Neural progenitor cell (in vitro differentiated cells): Measurements from ENCODE around the gene IGFBP4. TPM values are rescaled to one million over a fixed set of nuclear protein-coding genes. Genes with fewer than 3 reads are reported as not detected.

Source experiments
- DNase-seq: peaks from one replicate; pipeline ENCODE4 v3.0.0-alpha.2; 2016; ENCODE audit warnings: low spot score
- H2AFZ ChIP-seq: fragments of 200-600 bp; sonication (generic); replicated peaks from 2 replicates; pipeline ENCODE4 v1.6.1; 2016; ENCODE audit warnings: antibody characterized with exemption
- H3F3A ChIP-seq: fragments of 200-600 bp; sonication (generic); 2 replicates; pipeline ENCODE4 v1.6.1; 2016; ENCODE audit warnings: antibody characterized with exemption, low read depth
- H3K27ac ChIP-seq: fragments of 200-600 bp; sonication (generic); 2 replicates; pipeline ENCODE4 v1.5.1; 2016; ENCODE audit warnings: mild to moderate bottlenecking
- H3K27me3 ChIP-seq: fragments of 200-600 bp; sonication (generic); 2 replicates; pipeline ENCODE4 v1.6.1; 2016; ENCODE audit warnings: mild to moderate bottlenecking, moderate library complexity
- H3K36me3 ChIP-seq: fragments of 200-600 bp; sonication (generic); 2 replicates; pipeline ENCODE4 v1.5.1; 2016
- H3K4me1 ChIP-seq: fragments of 200-600 bp; sonication (generic); 2 replicates; pipeline ENCODE4 v1.6.1; 2016; ENCODE audit warnings: mixed run types
- H3K4me2 ChIP-seq: fragments of 200-600 bp; sonication (generic); 2 replicates; pipeline ENCODE4 v1.6.1; 2016
- H3K4me3 ChIP-seq: fragments of 200-600 bp; sonication (generic); 2 replicates; pipeline ENCODE4 v1.5.1; 2016
- H3K79me2 ChIP-seq: fragments of 200-600 bp; sonication (generic); 2 replicates; pipeline ENCODE4 v1.6.1; 2016; ENCODE audit warnings: low read depth
- H3K9ac ChIP-seq: fragments of 200-600 bp; sonication (generic); 2 replicates; pipeline ENCODE4 v1.6.1; 2016
- H3K9me3 ChIP-seq: fragments of 200-600 bp; sonication (generic); 2 replicates; pipeline ENCODE4 v1.5.1; 2016; ENCODE audit warnings: low read depth
- H4K20me1 ChIP-seq: fragments of 200-600 bp; sonication (generic); 2 replicates; pipeline ENCODE4 v1.6.1; 2016; ENCODE audit warnings: low read depth
- H3K27ac Mint-ChIP-seq: 3 replicates; pipeline ENCODE4 v1.8.0; 2021; ENCODE audit warnings: mixed read lengths
- H3K27me3 Mint-ChIP-seq: 2 replicates; pipeline ENCODE4 v1.8.0; 2022; ENCODE audit warnings: low read depth, mild to moderate bottlenecking, inconsistent platforms, moderate library complexity, mixed read lengths; ENCODE audit not compliant: insufficient read depth
- H3K36me3 Mint-ChIP-seq: 3 replicates; pipeline ENCODE4 v1.8.0; 2021; ENCODE audit warnings: mixed read lengths
- H3K4me1 Mint-ChIP-seq: 3 replicates; pipeline ENCODE4 v1.8.0; 2021; ENCODE audit warnings: mixed read lengths
- H3K4me3 Mint-ChIP-seq: 3 replicates; pipeline ENCODE4 v1.8.0; 2021; ENCODE audit warnings: mild to moderate bottlenecking, moderate library complexity, mixed read lengths
- H3K9me3 Mint-ChIP-seq: 3 replicates; pipeline ENCODE4 v1.8.0; 2020; ENCODE audit warnings: mixed read lengths
- CTCF ChIP-seq: fragments of 200-600 bp; sonication (generic); IDR thresholded peaks from 2 replicates; pipeline ENCODE4 v1.5.1; 2017; ENCODE audit warnings: antibody characterized with exemption, mild to moderate bottlenecking
- EZH2 ChIP-seq: fragments of 200-600 bp; sonication (generic); IDR thresholded peaks from 2 replicates; pipeline ENCODE4 v1.6.1; 2017; ENCODE audit warnings: antibody characterized with exemption, mild to moderate bottlenecking, moderate library complexity
- EZH2phosphoT487 ChIP-seq: fragments of 200-600 bp; sonication (generic); IDR thresholded peaks from 2 replicates; pipeline ENCODE4 v1.6.1; 2017; ENCODE audit warnings: antibody characterized with exemption
- total RNA-seq: library from RNA; depleted of rRNA; stranded (reverse); fragments of >200 nt; gene quantifications from 2 replicates; pipeline ENCODE4 v1.2.3, GENCODE V29; 2015; ENCODE audit warnings: low replicate concordance

Gene IGFBP4
- total RNA-seq, 1 donor from 2014 or later: 14.4 TPM

GRCh38 chr17:40447806-40448205 lies 4.6 kb downstream of the IGFBP4 start:
- no peaks in the 10 kb centered on the region for H3K27me3 ChIP-seq
- H3F3A ChIP-seq: peaks cover 9% of the 10 kb centered on the region
- H4K20me1 ChIP-seq: no peaks in the 10 kb centered on the region
- no peak overlapping the region for H3K27ac ChIP-seq
- peaks cover 27% of the 10 kb centered on the region for H3K4me1 Mint-ChIP-seq
- H3K9me3 Mint-ChIP-seq: no peaks in the 10 kb centered on the region
- H2AFZ ChIP-seq: no peak overlapping the region
- DNase-seq: no peak
- no peak overlapping the region for H3K27ac Mint-ChIP-seq
- peaks cover 11% of the 10 kb centered on the region for H3K4me1 ChIP-seq
- TF ChIP-seq CTCF: no peak
- no peak for TF ChIP-seq EZH2
- TF ChIP-seq EZH2phosphoT487: no peak
- no peaks in the 10 kb centered on the region for H3K9me3 ChIP-seq
- H3K36me3 Mint-ChIP-seq: no peaks in the 10 kb centered on the region
- H3K27me3 Mint-ChIP-seq: peaks cover 5% of the 10 kb centered on the region
- H3K4me3 Mint-ChIP-seq: no peak overlapping the region
- no peak overlapping the region for H3K4me3 ChIP-seq
- no peak overlapping the region for H3K4me2 ChIP-seq
- no peak overlapping the region for H3K9ac ChIP-seq
- peaks cover 6% of the 10 kb centered on the region for H3K79me2 ChIP-seq
- H3K36me3 ChIP-seq: no peaks in the 10 kb centered on the region

GRCh38 chr17:40448213-40448638 lies 5.0 kb downstream of the IGFBP4 start:
- no peak overlapping the region for H3K4me2 ChIP-seq

GRCh38 chr17:40448639-40449261 lies 5.5 kb downstream of the IGFBP4 start:
- Histone ChIP-seq H3K27ac (no peak overlapping the region), H2AFZ (no peak overlapping the region), H3K9ac (no peak overlapping the region), H3K79me2 (peaks cover 6% of the 10 kb centered on the region), H3K4me3 (no peak overlapping the region), H3K4me2 (no peak overlapping the region), H3K36me3 (no peaks in the 10 kb centered on the region), H3F3A (peaks cover 9% of the 10 kb centered on the region), H4K20me1 (no peaks in the 10 kb centered on the region), H3K9me3 (no peaks in the 10 kb centered on the region), H3K4me1 (peaks cover 10% of the 10 kb centered on the region), H3K27me3 (no peaks in the 10 kb centered on the region)
- Mint-ChIP-seq H3K36me3 (peaks cover 2% of the 10 kb centered on the region), H3K4me3 (no peak overlapping the region), H3K27ac (no peak overlapping the region), H3K9me3 (no peaks in the 10 kb centered on the region), H3K27me3 (peaks cover 7% of the 10 kb centered on the region), H3K4me1 (peaks cover 27% of the 10 kb centered on the region)
- no peak for DNase-seq
- TF ChIP-seq CTCF (no peak), EZH2phosphoT487 (no peak), EZH2 (no peak)

More at GRCh38 chr17:40448213-40448638, 5.0 kb downstream of the IGFBP4 start:
- Histone ChIP-seq H3K9ac (no peak overlapping the region), H3K4me1 (peaks cover 10% of the 10 kb centered on the region), H3F3A (peaks cover 9% of the 10 kb centered on the region), H3K4me3 (no peak overlapping the region), H3K27me3 (no peaks in the 10 kb centered on the region), H3K9me3 (no peaks in the 10 kb centered on the region), H4K20me1 (no peaks in the 10 kb centered on the region), H2AFZ (no peak overlapping the region), H3K36me3 (no peaks in the 10 kb centered on the region), H3K27ac (no peak overlapping the region), H3K79me2 (peaks cover 6% of the 10 kb centered on the region)
- Mint-ChIP-seq H3K36me3 (peaks cover 2% of the 10 kb centered on the region), H3K27ac (no peak overlapping the region), H3K4me3 (no peak overlapping the region), H3K4me1 (peaks cover 27% of the 10 kb centered on the region), H3K9me3 (no peaks in the 10 kb centered on the region), H3K27me3 (peaks cover 5% of the 10 kb centered on the region)
- TF ChIP-seq CTCF (no peak), EZH2phosphoT487 (no peak), EZH2 (no peak)
- no peak for DNase-seq
